K562 (cell line): ENCODE data around the gene MIER2.

Source experiments
- ATF2 ChIP-seq: sonication (generic); formaldehyde crosslinking; IDR thresholded peaks from 2 replicates; pipeline ENCODE4 v1.8.1; 2022; ENCODE audit warnings: missing genetic modification reagents
- BRCA1 ChIP-seq, 2 experiments: fragments of 450-650 bp in 1 of 2; sonication (generic) in 1 of 2; formaldehyde crosslinking in 1 of 2; IDR thresholded peaks; 2 replicates each; pipeline versions ENCODE4 v1.5.0 to v1.6.1; 2017 to 2020; ENCODE audit warnings: mild to moderate bottlenecking in 1 of 2, missing genetic modification reagents in 1 of 2
- CHD2 ChIP-seq: IDR thresholded peaks from 2 replicates; pipeline ENCODE4 v1.6.1; 2011; ENCODE audit warnings: low read depth, low read length
- EZH2 ChIP-seq: IDR thresholded peaks from 2 replicates; pipeline ENCODE4 v1.6.1; 2012; ENCODE audit warnings: low read depth, mild to moderate bottlenecking, inconsistent platforms, low read length, borderline replicate concordance
- GTF2F1 ChIP-seq: IDR thresholded peaks from 2 replicates; pipeline ENCODE4 v1.6.1; 2011; ENCODE audit warnings: low read depth, low read length, improper control_type of control experiment
- MYNN ChIP-seq, 2 experiments: sonication (generic); formaldehyde crosslinking in 1 of 2; IDR thresholded peaks; 2 replicates each; pipeline versions ENCODE4 v1.5.0 to v1.6.1; 2016 to 2020; ENCODE audit warnings: antibody characterized with exemption in 1 of 2, missing genetic modification reagents in 1 of 2
- NRF1 ChIP-seq, 2 experiments: fragments of 450-650 bp; IDR thresholded peaks in 1 of 2; conservative IDR thresholded peaks in 1 of 2; 2 replicates each; pipeline ENCODE4 v1.6.1; 2014; ENCODE audit warnings: mild to moderate bottlenecking in 2 of 2
- POLR2A ChIP-seq: fragments of 450-650 bp; conservative IDR thresholded peaks from 2 replicates; pipeline ENCODE4 v1.6.1; 2016
- RAD21 ChIP-seq, 2 experiments: fragments of 250-450 bp in 1 of 2; fragments of 450-650 bp in 1 of 2; sonication (Bioruptor Pico) in 1 of 2; formaldehyde crosslinking in 1 of 2; IDR thresholded peaks in 1 of 2; conservative IDR thresholded peaks in 1 of 2; 2 replicates each; pipeline versions ENCODE4 v1.4.0 to v1.8.0; 2020 to 2022; ENCODE audit warnings: mild to moderate bottlenecking in 2 of 2, moderate library complexity in 1 of 2
- SIN3B ChIP-seq: fragments of 450-650 bp; IDR thresholded peaks from 2 replicates; pipeline ENCODE4 v1.6.1; 2017; ENCODE audit warnings: low read depth, mild to moderate bottlenecking, moderate library complexity
- SP2 ChIP-seq: IDR thresholded peaks from 2 replicates; pipeline ENCODE4 v1.6.1; 2011; ENCODE audit warnings: mild to moderate bottlenecking, low read depth, low read length, moderate library complexity; ENCODE audit not compliant: poor library complexity, severe bottlenecking; ENCODE audit errors: extremely low read depth
- SREBF2 ChIP-seq: sonication (generic); formaldehyde crosslinking; IDR thresholded peaks from 2 replicates; pipeline ENCODE4 v1.4.0; 2020; ENCODE audit warnings: mild to moderate bottlenecking, missing genetic modification reagents
- TF ChIP-seq, protein P1 (sequence below), 2 experiments: fragments of 450-650 bp; formaldehyde crosslinking in 1 of 2; IDR thresholded peaks; 2 replicates each; pipeline versions ENCODE4 v1.4.0 to v1.6.1; 2014 to 2020; ENCODE audit warnings: mild to moderate bottlenecking in 2 of 2, borderline replicate concordance in 1 of 2, low read depth in 1 of 2
- TF ChIP-seq, protein P2 (sequence below): sonication (generic); formaldehyde crosslinking; IDR thresholded peaks from 2 replicates; pipeline ENCODE4 v1.9.0; 2022; ENCODE audit warnings: mild to moderate bottlenecking, missing genetic modification reagents

- no peak for TF ChIP-seq CHD2
- TF ChIP-seq GTF2F1, result no peak
- TF ChIP-seq, protein P1, sequence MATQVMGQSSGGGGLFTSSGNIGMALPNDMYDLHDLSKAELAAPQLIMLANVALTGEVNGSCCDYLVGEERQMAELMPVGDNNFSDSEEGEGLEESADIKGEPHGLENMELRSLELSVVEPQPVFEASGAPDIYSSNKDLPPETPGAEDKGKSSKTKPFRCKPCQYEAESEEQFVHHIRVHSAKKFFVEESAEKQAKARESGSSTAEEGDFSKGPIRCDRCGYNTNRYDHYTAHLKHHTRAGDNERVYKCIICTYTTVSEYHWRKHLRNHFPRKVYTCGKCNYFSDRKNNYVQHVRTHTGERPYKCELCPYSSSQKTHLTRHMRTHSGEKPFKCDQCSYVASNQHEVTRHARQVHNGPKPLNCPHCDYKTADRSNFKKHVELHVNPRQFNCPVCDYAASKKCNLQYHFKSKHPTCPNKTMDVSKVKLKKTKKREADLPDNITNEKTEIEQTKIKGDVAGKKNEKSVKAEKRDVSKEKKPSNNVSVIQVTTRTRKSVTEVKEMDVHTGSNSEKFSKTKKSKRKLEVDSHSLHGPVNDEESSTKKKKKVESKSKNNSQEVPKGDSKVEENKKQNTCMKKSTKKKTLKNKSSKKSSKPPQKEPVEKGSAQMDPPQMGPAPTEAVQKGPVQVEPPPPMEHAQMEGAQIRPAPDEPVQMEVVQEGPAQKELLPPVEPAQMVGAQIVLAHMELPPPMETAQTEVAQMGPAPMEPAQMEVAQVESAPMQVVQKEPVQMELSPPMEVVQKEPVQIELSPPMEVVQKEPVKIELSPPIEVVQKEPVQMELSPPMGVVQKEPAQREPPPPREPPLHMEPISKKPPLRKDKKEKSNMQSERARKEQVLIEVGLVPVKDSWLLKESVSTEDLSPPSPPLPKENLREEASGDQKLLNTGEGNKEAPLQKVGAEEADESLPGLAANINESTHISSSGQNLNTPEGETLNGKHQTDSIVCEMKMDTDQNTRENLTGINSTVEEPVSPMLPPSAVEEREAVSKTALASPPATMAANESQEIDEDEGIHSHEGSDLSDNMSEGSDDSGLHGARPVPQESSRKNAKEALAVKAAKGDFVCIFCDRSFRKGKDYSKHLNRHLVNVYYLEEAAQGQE (IDR thresholded peaks at IDR 0.05; ENCODE audit: borderline replicate concordance), result no peak
- TF ChIP-seq, protein P1 (CRISPR knock-in tag; IDR thresholded peaks at IDR 0.05; ENCODE audit: low read depth), result no peak
- TF ChIP-seq ATF2 (CRISPR knock-in tag), result no peak
- TF ChIP-seq POLR2A, result no peak
- TF ChIP-seq SREBF2 (CRISPR knock-in tag), result no peak
- no peak for TF ChIP-seq SIN3B
- TF ChIP-seq MYNN (IDR thresholded peaks at IDR 0.05), result no peak
- no peak for TF ChIP-seq MYNN (CRISPR knock-in tag; IDR thresholded peaks at IDR 0.05)
- TF ChIP-seq RAD21 (CRISPR knock-in tag; conservative IDR thresholded peaks at IDR 0.05 in 1 of 2, IDR thresholded peaks at IDR 0.05 in 1 of 2), result no peak
- TF ChIP-seq, protein P2, sequence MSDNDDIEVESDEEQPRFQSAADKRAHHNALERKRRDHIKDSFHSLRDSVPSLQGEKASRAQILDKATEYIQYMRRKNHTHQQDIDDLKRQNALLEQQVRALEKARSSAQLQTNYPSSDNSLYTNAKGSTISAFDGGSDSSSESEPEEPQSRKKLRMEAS (CRISPR knock-in tag), result no peak
- TF ChIP-seq SP2, result no peak
- TF ChIP-seq NRF1 (conservative IDR thresholded peaks at IDR 0.05 in 1 of 2, IDR thresholded peaks at IDR 0.05 in 1 of 2), result no peak
- no peak for TF ChIP-seq EZH2
- TF ChIP-seq BRCA1 (IDR thresholded peaks at IDR 0.05), result no peak
- no peak for TF ChIP-seq BRCA1 (CRISPR knock-in tag; IDR thresholded peaks at IDR 0.05)
Measured at GRCh38 chr19:307793-308420, 36.7 kb downstream of the MIER2 start.
